IPS-NIHi7 (cell line): ENCODE measurements around the gene FRRS1.
"Not testable (repeated sequence)": the region's sequence is repeated elsewhere in the genome, so short reads cannot be mapped to it uniquely, and the experiment has no call there.

Experiments
- DNase-seq: peaks from one replicate; pipeline ENCODE4 v3.0.0; 2012; ENCODE audit warnings: mixed read lengths; ENCODE audit errors: extremely low spot score

Gene FRRS1, protein sequence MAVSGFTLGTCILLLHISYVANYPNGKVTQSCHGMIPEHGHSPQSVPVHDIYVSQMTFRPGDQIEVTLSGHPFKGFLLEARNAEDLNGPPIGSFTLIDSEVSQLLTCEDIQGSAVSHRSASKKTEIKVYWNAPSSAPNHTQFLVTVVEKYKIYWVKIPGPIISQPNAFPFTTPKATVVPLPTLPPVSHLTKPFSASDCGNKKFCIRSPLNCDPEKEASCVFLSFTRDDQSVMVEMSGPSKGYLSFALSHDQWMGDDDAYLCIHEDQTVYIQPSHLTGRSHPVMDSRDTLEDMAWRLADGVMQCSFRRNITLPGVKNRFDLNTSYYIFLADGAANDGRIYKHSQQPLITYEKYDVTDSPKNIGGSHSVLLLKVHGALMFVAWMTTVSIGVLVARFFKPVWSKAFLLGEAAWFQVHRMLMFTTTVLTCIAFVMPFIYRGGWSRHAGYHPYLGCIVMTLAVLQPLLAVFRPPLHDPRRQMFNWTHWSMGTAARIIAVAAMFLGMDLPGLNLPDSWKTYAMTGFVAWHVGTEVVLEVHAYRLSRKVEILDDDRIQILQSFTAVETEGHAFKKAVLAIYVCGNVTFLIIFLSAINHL

DNA sequence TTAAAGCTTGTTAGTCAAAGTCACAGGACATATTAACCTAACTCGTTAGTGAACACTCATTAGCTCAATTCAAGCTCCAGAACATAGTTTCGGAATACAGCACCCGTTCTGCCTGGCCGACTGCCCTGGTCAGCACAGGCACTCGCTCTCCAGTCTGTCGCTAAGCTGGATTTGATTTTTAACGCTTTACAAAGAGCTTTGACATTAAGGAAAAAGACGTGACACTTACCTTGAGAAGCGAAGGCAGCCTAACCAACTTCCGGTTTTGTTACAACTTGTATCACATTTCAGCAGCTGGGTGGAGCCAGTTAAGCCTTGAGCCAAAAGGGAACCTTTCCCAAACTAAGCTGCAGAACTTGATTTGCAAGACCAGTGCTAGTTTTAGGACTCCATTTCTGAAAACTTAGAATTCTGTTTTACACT, at the start of gene FRRS1:
FRRS1 (minus strand) TSS at position 258 of the 423 bp plus-strand sequence. CDS start 17,867 bp downstream, outside the sequence.
- DNase-seq: peak; percentile 77

DNA sequence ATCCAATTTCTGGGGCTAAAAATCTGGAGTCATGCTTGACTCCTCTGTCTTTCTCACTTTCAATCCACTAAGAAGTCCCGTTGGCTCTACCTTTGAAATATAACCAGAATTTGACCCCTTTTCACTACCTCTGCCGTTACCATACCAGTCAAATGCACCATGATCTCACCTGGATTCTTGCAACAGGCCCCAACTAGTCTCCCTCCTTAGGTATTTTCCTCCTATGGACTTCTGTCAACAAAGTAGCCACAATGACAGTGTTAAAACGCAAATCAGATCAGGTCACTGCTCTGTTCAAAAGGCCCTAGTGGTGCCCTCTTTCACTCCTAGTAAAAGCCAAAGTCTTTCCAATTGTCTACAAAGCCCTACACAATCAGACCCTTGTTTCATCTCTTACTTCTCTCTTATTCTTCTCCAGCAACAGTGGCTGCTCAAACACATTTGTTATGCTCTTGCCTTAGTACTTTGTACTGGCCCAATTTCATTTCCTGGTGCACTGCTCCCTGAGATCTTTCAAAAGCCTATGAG, 48.0 kb upstream of the FRRS1 start:
- DNase-seq: no peak

DNA sequence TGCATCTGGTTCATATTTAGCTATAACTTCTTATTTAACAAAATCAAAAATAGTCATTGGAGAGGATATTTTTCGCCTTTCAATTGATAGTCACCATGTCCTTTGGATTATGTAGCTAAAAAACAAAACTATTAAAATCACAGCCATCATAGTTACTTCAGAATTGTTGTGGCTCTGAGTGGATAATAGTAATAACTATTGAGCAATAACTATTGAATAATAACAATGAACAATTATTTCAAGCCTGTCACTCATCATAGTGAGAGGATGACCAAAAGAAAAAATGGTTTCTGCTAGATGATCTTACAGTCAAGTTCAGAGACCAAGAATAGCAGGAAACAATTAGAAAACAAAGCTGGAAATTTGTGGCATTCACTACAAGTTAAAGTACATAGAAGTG, 45.3 kb upstream of the FRRS1 start:
- no peak for DNase-seq

DNA sequence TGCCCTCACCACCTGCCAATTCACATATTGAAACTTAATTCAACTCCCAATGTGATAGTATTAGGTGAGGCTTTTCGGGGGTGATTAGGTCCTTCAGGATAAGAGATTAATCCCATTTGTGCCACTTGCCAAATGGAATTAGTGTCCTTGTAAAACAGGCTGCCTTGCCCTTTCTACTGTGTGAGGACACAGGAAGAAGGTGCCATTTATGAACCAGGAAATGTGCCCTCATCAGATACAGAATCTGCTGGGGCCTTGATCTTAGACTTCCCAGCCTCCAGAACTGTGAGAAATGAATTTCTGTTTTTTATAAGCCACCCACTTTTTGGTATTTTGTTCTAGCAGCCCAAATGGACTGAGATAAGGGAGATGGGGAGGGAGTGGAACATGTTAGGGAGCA, 44.6 kb upstream of the FRRS1 start:
- DNase-seq: no peak

DNA sequence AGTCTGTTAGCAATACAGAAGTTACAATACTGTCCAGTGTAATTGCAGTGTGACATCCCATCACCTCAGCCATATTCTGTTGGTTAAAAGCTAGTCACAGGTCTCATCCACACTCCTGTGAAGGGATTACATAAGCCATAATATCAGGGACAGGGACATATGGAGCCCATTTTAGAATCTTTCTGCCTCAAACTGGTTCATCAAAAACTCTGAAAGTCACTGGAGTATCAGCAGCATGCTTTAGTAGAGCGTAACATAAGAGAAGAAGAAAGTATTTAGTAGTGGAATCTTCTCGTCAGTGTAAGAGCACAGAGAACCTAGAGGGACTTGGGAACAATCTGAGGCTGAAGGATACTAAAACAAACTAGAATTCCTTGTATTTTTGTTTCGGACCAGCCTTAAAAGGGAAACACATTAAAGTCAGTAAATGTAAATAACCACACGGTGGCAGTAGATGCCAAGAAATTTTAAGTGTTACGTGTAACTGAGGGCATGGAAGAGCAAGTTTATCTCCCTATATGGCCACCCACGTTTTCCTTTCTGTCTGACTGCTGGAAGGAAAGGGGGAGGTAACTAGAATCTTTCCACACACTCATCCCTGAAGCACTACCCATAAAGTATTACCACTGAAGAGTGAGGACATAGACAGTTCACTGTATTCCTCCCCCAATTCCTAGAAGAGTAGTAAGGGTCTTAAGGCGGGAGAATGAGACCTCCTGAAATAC, 42.1 kb upstream of the FRRS1 start:
- DNase-seq: peak; percentile 79

DNA sequence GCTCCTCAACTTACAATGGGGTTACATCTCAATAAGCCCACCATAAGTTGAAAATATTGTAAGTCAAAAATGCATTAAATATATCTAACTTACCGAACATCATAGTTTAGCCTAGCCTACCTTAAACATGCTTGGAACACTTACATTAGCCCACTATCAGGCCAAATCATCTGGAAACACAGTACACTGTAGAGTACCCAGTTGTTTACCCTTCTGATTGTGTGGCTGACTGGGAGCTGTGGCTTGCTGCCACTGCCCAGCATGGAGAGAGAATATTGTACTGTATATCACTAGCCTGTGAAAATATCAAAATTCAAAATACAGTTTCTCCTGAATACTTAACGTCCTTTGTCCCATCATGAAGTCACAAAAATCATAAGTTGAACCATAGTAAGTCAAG, 40.4 kb upstream of the FRRS1 start:
- DNase-seq: no peak

DNA sequence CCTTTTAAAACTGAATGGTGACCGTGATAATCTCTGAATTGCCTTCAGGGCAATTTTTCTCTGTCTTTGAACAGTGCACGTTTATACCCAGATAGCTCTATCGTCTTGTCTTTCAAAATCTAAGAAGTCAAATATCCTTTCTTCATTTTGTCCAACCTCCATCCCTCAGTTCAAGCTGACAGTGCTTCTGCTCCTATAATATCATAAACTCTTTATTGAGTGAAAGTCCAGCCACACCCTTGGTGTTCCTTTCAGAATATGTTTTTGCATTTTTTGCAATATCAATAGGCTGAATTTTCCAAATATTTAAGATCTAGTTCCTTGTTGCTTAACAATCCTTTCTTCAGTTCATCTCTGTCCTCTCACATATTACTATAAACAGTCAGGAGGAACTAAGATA, 35.1 kb upstream of the FRRS1 start:
- DNase-seq: no peak

DNA sequence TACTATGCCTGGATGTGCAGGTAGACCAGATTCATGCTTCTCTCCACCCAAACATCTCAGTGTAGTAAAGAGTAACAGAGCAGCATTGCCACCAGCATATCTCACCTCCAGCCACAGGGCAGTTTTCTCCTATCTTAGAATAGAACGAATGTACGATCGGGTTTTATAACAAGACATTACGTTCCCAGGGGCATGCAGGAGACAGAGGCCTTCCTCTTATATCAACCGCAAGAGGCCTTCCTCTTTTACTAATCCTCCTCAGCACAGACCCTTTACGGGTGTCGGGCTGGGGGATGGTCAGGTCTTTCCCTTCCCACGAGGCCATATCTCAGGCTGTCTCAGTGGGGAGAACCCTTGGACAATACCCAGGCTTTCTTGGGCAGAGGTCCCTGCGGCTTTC, 27.4 kb upstream of the FRRS1 start:
- DNase-seq: not testable (repeated sequence)

DNA sequence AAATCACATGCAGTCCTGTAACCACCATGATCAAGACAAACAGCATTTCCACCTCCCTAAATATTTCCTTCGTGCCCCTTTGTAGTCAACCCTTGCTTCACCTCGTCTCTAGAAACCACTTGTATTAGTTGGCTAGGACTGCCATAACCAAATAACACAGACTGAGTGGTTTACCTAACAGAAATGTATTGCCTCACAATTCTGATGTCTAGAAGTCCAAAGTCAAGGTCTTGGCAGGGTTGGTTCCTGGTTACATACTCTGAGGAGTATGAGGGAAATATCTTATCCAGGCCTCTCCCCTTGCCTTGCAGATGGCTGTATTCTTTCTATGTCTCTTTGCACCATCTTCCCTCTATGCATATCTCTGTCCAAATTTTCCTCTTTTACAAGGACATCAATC, 23.3 kb upstream of the FRRS1 start:
- no peak for DNase-seq

DNA sequence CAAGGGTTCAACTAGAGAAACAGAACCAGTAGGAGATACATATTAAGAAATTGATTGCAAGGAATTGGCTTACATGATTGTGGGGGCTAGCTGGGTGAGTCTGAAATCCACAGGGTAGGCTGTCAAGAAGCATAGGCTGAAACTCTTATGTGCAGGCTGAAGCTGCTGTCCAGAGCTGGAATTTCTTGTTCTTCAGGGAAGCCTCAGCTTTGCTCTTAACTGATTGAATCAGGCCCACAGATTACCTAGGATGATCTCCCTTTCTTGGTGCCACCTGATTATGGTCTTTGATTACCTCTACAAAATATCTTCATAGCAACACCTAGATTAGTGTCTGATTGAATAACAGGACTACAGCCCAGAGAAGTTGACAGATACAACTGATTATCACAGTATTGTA, 22.5 kb upstream of the FRRS1 start:
- no peak for DNase-seq

DNA sequence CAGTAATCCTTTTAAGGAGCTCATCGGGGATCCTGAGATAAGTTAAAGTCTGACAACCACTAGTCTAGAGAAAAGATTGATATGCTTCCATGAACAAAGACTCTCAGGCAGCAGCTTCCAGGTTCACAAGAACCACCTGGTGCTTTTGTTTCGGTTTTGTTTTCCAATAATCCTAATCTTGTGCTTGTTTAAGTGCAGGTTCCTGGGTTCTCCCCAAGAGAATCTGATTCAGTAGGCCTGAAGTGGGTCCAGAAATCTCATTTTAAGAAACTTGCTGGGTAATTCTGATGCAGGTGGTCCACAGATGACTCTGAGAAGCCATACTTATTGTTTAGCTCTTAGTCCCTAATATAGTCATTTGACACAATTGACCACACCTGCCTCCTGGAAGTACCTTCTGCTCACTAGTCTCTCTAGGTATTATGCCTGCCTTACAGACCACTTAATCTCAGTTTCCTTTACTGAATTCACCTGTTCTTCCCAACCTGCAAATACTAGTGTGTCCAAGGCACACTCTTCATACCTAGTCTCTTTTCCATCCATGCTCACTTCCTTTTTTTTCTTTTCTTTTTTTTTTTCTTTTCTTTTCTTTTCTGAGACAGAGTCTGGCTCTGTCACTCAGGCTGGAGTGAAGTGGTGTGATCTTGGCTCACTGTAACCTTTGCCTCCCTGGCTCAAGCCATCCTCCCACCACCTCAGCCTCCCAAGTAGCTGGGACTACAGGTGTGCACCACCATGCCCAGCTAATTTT, 20.5 kb upstream of the FRRS1 start:
- DNase-seq: no peak

DNA sequence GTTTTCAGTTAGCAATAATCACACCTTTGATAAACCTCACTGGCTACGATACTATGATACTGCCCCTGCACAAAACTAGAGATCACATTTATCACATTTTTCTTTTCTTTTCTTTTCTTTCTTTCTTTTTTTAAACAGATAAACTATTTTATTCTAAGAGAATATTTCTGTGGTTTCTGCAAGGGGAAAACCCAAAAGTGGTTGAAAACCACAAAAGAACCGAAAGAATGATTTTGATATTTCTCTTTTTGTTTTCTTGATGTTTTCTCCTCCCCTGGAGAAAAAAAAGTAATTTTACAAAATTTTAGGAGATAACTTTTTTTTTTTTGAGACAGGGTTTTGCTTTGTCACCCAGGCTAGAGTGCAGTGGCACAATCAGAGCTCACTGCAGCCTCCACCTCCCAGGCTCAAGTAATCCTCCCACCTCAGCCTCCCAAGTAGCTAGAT, 18.4 kb upstream of the FRRS1 start:
- no peak for DNase-seq

DNA sequence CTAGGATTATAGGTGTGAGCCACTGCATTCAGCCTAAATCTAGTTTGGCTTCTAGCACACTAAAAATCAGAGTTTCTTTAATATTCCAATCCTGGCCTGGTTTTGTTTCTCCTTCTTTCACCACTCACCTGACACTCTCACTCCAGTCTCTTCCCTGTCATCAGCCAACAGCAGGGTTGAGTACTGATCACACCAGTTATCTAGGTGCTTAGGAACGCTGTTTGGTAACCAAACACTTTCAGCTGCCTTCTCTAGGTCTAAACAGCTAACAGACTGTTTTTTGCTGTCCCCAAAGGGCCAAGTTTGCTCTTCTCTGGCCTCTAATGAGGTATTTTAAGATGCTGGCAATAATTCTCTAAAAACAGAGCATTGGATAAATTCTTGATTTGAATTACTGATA, 17.7 kb upstream of the FRRS1 start:
- no peak for DNase-seq

DNA sequence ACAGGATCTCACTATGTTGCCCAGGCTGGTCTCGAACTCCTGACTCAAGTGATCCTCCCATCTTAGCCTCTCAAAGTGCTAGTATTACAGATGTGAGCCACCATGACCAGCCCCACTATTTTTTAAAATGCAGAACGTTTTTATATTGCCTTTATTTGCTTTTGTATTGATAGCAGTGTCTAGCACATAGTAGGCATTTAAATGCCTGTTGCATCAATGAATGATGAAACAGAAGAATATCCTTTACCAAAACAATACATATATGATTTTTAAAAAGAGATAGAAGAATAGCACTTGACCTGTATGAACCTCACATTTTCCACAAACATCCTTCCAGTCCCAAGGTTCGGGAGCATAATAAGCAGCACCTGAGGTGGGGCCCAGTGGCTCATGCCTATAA, 16.5 kb upstream of the FRRS1 start:
- no peak for DNase-seq

DNA sequence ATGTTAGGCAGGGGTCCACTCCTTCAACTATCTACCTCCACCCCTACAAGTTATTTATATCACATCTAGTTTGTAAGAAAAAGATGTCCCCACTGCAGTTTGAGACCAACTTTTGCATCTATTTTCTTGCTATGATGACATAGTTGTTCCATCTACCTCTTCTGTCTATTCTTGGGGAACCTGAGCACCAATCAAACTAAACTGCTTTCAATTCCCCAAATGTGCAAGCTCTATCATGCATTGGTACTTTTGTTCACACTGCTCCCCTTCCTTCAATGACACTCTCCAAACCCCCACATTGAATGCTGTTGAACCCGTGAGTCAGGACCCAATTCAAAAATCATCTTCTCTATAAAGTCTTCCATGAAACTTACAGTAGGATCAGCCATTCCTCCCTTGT, 16.0 kb upstream of the FRRS1 start:
- no peak for DNase-seq

DNA sequence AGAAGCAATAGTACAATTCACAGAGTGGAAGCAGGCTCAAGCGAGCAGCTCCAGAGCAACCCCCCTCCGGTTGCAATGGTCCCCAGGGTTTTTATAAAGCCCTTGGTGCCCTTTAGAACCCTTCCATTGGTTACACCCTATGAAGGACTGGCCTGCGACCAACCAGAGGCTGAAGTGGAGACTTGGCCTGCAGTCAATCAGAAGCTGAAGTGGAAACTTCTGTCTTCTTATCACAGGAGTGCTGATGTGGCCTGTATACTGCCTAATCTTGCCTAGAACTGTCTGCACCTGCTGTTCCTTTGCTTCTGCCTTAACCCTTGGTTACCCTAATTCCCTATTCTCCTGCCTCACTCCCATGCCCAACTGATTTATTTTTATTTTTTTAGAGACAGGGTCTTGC, 15.4 kb upstream of the FRRS1 start:
- DNase-seq: no peak

DNA sequence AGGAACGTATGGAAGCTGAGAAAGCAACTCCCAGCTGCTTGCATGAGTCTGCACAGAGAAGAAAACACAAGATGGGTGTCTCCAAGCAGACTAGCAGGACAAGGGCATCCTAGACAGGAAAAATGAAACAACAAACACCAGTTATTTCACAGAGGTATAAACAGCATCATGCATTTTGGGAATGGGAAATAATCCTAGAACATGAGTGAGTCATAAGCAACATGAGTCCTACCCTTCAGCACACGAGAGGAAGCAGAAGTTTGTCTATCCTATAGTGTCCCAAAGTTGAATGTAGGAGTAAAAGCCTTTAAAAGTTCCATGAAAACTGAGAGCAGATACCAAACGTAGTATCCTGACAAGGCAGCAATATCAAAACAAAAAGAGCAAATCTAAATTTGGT, 11.3 kb upstream of the FRRS1 start:
- no peak for DNase-seq

DNA sequence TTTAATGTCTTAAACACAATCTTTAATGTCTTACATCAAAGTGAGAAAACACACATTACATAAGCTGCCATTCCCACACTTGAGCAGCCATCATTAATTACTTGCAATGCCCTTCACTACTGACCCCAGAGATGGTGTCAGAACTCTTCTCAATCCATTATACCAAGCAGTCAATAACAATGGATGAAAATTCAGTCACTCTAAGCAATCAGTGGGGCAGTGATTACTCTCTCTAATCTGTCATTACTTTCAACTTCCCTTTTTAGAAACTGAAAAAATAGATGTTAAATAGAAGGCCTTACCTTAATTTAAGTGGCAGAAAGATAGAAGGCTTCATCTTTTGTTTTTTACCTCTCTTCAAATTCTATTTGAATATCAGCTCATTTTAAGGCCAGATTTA, 9.7 kb upstream of the FRRS1 start:
- no peak for DNase-seq

DNA sequence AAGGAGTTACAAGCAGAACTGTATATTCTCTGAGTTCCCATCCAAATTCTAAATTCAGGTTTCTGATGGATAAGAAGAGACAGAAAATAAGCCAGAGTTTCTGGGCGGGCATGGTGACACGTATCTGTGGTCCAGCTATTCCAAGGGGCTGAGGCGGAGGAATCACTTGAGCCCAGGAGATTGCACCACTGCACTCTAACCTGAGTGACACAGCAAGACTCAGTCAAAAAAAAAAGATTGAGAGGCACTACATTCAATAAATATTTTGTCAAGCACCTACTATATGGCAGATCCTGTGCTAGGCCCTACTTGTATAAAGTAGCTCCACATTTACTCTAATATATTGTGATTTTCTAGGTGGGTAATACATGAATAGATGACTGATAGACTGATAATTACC, 6.4 kb upstream of the FRRS1 start:
- no peak for DNase-seq

DNA sequence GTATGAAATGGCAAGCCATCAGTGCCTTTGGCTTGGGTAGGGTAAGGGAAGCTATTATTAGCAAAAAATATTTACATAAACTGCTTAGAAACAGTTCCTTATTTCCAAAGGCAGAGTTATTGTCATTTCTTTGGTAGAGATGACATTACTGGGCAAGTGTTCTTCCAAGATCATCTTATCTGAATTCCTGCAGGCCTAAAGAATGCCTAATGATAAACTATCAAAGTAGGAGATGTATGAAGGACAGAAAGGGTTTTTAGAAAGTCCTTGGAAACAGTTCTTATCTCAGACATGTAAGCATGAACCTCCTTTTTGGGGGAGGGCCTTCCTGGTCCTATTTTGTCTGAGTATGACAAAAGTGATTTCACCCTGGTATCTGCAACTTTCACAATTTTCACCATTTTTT, 5.1 kb upstream of the FRRS1 start:
- DNase-seq: no peak

DNA sequence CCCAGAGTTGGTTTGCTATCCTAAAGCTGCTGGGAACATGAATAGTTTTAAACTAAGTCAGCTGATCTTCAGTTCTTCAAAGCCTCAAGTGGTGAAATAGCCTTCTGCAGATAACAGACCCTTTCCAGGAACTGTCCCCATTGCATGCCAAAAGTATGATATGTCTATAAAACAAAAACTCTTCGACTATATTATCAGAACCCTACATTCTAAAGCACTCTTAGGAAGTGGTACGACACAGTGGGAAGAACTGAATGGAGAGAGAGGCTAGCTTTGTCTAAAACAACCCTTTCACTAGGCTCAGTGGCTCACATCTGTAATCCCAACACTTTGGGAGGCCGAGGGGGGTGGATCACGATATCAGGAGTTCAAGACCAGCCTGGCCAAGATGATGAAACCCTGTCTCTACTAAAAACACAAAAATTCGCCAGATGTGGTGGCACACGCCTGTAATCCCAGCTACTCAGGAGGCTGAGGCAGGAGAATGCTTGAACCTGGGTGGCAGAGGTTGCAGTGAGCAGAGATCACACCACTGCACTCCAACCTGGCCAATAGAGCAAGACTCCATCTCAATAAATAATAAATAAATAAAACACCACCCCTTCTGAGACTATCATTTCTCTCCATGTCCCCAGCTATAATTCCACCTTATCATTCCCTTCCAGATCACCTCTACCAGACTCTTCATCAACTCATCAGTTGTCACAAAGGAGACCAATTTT, 2.2 kb upstream of the FRRS1 start:
- DNase-seq: no peak
